Natural killer cell (primary cell): Measurements from ENCODE around the gene SF3A1. TPM values are rescaled to one million over a fixed set of nuclear protein-coding genes. Genes with fewer than 3 reads are reported as not detected.

Experiments
- ATAC-seq, 3 donors: fragments of 150-1000 bp in 2 of 3; fragments of 200-7000 bp in 1 of 3; cut with Tn5 transposase; 1 replicate in 1 of 3; 2 replicates in 2 of 3; pipeline ENCODE4 v1.10.0; 2021; ENCODE audit warnings: mild to moderate bottlenecking in 2 of 3, moderate library complexity in 2 of 3
- DNase-seq, 2 donors: peaks; one replicate each; pipeline versions ENCODE4 v3.0.0 to v3.0.0-alpha.2; 2013 to 2021; ENCODE audit warnings: mixed read lengths in 1 of 2
- H3K27ac ChIP-seq: one replicate; pipeline ENCODE4 v1.5.1; 2013; ENCODE audit warnings: mild to moderate bottlenecking, low read length
- H3K27me3 ChIP-seq: one replicate; pipeline ENCODE4 v1.6.1; 2013; ENCODE audit warnings: low read length; ENCODE audit not compliant: control insufficient read depth, insufficient read depth
- H3K36me3 ChIP-seq: one replicate; pipeline ENCODE4 v1.6.1; 2013; ENCODE audit warnings: low read length; ENCODE audit not compliant: control insufficient read depth, insufficient read depth
- H3K4me1 ChIP-seq: one replicate; pipeline ENCODE4 v1.6.1; 2013; ENCODE audit warnings: low read length; ENCODE audit not compliant: control insufficient read depth, insufficient read depth
- H3K4me3 ChIP-seq: one replicate; pipeline ENCODE4 v1.5.1; 2013; ENCODE audit warnings: low read length
- H3K9me3 ChIP-seq: one replicate; pipeline ENCODE4 v1.6.1; 2013; ENCODE audit warnings: low read length; ENCODE audit not compliant: control insufficient read depth, insufficient read depth
- H3K27ac Mint-ChIP-seq, 2 donors: one replicate each; pipeline ENCODE4 v1.8.0; 2022; ENCODE audit warnings: mild to moderate bottlenecking in 2 of 2, mixed read lengths in 2 of 2, moderate library complexity in 1 of 2
- H3K27me3 Mint-ChIP-seq, 2 donors: one replicate each; pipeline ENCODE4 v1.8.0; 2022; ENCODE audit warnings: low read depth in 2 of 2, mixed read lengths in 2 of 2
- H3K36me3 Mint-ChIP-seq: one replicate; pipeline ENCODE4 v1.8.0; 2022; ENCODE audit warnings: mixed read lengths
- H3K4me1 Mint-ChIP-seq, 2 donors: one replicate each; pipeline ENCODE4 v1.8.0; 2022; ENCODE audit warnings: mixed read lengths in 2 of 2
- H3K4me3 Mint-ChIP-seq: one replicate; pipeline ENCODE4 v1.8.0; 2022; ENCODE audit warnings: mild to moderate bottlenecking, moderate library complexity, mixed read lengths
- H3K9me3 Mint-ChIP-seq, 2 donors: one replicate each; pipeline ENCODE4 v1.8.0; 2022; ENCODE audit warnings: mixed read lengths in 2 of 2
- WGBS: methylation state at CpG from one replicate; pipeline ENCODE4 v1.1.7; 2013; ENCODE audit warnings: missing lambda C conversion rate; ENCODE audit not compliant: insufficient coverage; 5-methylcytosine and 5-hydroxymethylcytosine counted together
- intact Hi-C: fragments of 100-400 bp; cut with micrococcal nuclease; formaldehyde crosslinking; loops from one replicate; pipeline ENCODE4 v1.14.2; 2022
- total RNA-seq, 4 donors: library from RNA; stranded (reverse); fragments of 120-200 nt in 1 of 4; gene quantifications; one replicate each; pipeline versions ENCODE4 v1.2.3 to v1.2.4, GENCODE V29; 2013 to 2022
- TF ChIP-seq, protein P1 (sequence below): fragments of 200-600 bp; IDR thresholded peaks from one replicate; pipeline ENCODE4 v1.8.0; 2022; ENCODE audit warnings: antibody characterized with exemption

The SF3A1 gene
- total RNA-seq, 3 donors from 2014 or later (not counting 1 experiment from before 2014, with no cell fraction given) = 309 to 340 (median 319) TPM

GRCh38 chr22:30383061-30383460 is 26.4 kb upstream of the SF3A1 start:
- no peaks in the 10 kb centered on the region for H3K9me3 ChIP-seq
- ATAC-seq = no peak
- no peak overlapping the region for H3K27ac ChIP-seq
- no peaks in the 10 kb centered on the region for H3K36me3 ChIP-seq
- H3K4me3 Mint-ChIP-seq = no peak overlapping the region
- no peaks in the 10 kb centered on the region for H3K9me3 Mint-ChIP-seq
- no peak for DNase-seq
- intact Hi-C loops = no loop called here
- H3K4me1 ChIP-seq = peaks cover 12% of the 10 kb centered on the region
- no peaks in the 10 kb centered on the region for H3K36me3 Mint-ChIP-seq
- H3K27me3 ChIP-seq = no peaks in the 10 kb centered on the region
- 69% methylated on average over 3 of the region's 3 CpGs for WGBS
- TF ChIP-seq, protein P1, sequence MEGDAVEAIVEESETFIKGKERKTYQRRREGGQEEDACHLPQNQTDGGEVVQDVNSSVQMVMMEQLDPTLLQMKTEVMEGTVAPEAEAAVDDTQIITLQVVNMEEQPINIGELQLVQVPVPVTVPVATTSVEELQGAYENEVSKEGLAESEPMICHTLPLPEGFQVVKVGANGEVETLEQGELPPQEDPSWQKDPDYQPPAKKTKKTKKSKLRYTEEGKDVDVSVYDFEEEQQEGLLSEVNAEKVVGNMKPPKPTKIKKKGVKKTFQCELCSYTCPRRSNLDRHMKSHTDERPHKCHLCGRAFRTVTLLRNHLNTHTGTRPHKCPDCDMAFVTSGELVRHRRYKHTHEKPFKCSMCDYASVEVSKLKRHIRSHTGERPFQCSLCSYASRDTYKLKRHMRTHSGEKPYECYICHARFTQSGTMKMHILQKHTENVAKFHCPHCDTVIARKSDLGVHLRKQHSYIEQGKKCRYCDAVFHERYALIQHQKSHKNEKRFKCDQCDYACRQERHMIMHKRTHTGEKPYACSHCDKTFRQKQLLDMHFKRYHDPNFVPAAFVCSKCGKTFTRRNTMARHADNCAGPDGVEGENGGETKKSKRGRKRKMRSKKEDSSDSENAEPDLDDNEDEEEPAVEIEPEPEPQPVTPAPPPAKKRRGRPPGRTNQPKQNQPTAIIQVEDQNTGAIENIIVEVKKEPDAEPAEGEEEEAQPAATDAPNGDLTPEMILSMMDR = no peak
- H3K4me3 ChIP-seq = no peak overlapping the region
- H3K4me1 Mint-ChIP-seq = peaks cover 5 to 6% of the 10 kb centered on the region in 2 donors
- no peak overlapping the region for H3K27ac Mint-ChIP-seq
- H3K27me3 Mint-ChIP-seq = peaks cover 0 to 5% of the 10 kb centered on the region in 2 donors

DNA sequence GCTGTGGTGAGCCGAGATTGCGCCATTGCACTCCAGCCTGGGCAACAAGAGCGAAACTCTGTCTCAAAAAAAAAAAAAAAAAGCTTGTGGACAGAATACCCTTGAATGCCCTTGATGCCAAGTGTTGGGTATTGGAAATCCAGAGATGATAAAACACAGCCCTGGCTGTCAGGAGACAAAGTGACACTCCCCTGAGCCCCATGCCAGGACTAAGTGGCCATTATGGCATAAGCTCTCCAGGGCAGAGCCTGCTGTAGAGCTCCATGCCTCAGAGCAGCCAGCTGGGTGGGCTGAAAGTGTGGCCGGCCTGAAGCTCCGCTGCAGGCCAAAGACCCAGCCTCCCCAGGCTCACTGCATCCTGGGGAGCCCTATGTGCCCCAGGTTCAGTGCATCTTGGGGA is 25.6 kb upstream of the SF3A1 start:
- Mint-ChIP-seq H3K27me3 (peaks cover 0 to 1% of the 10 kb centered on the region in 2 donors), H3K36me3 (no peaks in the 10 kb centered on the region), H3K4me3 (no peak overlapping the region), H3K27ac (no peak overlapping the region), H3K4me1 (peaks cover 2 to 3% of the 10 kb centered on the region in 2 donors), H3K9me3 (no peaks in the 10 kb centered on the region)
- 92% methylated on average over 5 of the region's 5 CpGs for WGBS
- no peak for DNase-seq
- Histone ChIP-seq H3K36me3 (no peaks in the 10 kb centered on the region), H3K4me1 (peaks cover 9% of the 10 kb centered on the region), H3K9me3 (no peaks in the 10 kb centered on the region), H3K4me3 (no peak overlapping the region), H3K27me3 (no peaks in the 10 kb centered on the region), H3K27ac (no peak overlapping the region)
- intact Hi-C loops = no loop called here
- TF ChIP-seq, protein P1 = no peak
- no peak for ATAC-seq

DNA sequence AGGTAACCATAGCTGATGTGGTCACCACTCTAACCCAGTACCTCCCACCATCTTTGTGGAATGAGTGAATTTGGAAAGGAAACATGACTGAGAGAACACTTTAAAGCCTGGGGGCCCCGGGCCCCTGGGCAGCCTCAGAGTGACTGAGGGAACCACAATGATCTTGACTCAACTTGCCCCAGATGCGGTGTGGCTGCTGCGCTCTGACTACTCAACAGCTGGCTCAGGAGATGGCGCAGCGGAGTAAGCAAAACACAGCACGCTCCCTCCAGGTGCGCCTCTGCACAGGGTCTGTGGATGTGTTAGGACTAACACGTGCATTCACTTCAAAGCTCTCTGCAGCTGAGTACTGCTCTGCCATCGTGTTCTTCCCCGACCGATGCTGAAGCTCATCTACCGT is 24.6 kb upstream of the SF3A1 start:
- Histone ChIP-seq H3K4me1 (peaks cover 2% of the 10 kb centered on the region), H3K27ac (no peak overlapping the region), H3K27me3 (no peaks in the 10 kb centered on the region), H3K36me3 (no peaks in the 10 kb centered on the region), H3K9me3 (no peaks in the 10 kb centered on the region), H3K4me3 (no peak overlapping the region)
- Mint-ChIP-seq H3K27me3 (no peaks in the 10 kb centered on the region), H3K36me3 (no peaks in the 10 kb centered on the region), H3K4me1 (no peaks in the 10 kb centered on the region), H3K27ac (no peak overlapping the region), H3K4me3 (no peak overlapping the region), H3K9me3 (no peaks in the 10 kb centered on the region)
- intact Hi-C loops = no loop called here
- TF ChIP-seq, protein P1 = no peak
- 90% methylated on average over 12 of the region's 12 CpGs for WGBS
- DNase-seq (no peak), ATAC-seq (no peak)

- no peak overlapping the region for H3K4me3 ChIP-seq
- no peaks in the 10 kb centered on the region for H3K9me3 ChIP-seq
- 96% methylated on average over 20 of the region's 20 CpGs for WGBS
- H3K4me3 Mint-ChIP-seq = no peak overlapping the region
- no peaks in the 10 kb centered on the region for H3K4me1 ChIP-seq
- H3K4me1 Mint-ChIP-seq = no peaks in the 10 kb centered on the region
- ATAC-seq (no peak), DNase-seq (no peak)
- H3K27me3 ChIP-seq = no peaks in the 10 kb centered on the region
- no peak overlapping the region for H3K27ac Mint-ChIP-seq
- H3K27ac ChIP-seq = no peak overlapping the region
- no peaks in the 10 kb centered on the region for H3K9me3 Mint-ChIP-seq
- no peaks in the 10 kb centered on the region for H3K36me3 Mint-ChIP-seq
- no peaks in the 10 kb centered on the region for H3K27me3 Mint-ChIP-seq
- TF ChIP-seq, protein P1 = no peak
- intact Hi-C loops = no loop called here
- no peaks in the 10 kb centered on the region for H3K36me3 ChIP-seq
These were observed 23.3 kb upstream of the SF3A1 start for GRCh38 chr22:30380011-30380410.
